GM19043 (cell line): ENCODE data around the gene GLI2.

ENCODE experiments used
- ATAC-seq: cut with Tn5 transposase; IDR thresholded peaks from one replicate; pipeline ENCODE4 v1.9.1; 2021; ENCODE audit warnings: low read depth; ENCODE audit not compliant: unreplicated experiment

Gene GLI2

DNA sequence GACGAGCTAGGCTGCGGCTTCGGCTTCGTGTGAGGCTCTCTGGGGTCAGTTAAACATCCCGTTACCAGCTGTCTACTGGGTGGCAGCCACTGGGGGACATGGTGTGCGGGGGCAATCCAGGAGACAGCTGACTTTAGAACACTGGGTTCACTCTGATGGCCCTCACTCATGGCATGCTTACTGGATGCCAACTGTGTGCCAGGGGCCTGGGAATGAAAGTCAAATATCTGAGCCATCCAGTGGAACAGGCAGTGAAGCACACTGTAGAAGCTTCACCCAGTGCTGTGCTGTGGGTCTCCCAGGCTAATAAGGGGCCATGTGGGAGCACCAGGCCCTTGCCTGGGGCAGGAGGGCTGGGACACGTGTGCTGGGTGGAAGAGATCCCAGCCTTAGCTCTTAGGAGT, 48.3 kb downstream of the GLI2 start:
- no peak for ATAC-seq
